HepG2 (cell line): Measurements from ENCODE around the gene GOLGB1. TPM values are rescaled to one million over a fixed set of nuclear protein-coding genes. Genes with fewer than 3 reads are reported as not detected.
A peak's percentile ranks its signal among the peaks of the same experiment; 100 is the strongest.

Experiments used
- ARID3A ChIP-seq: IDR thresholded peaks from 2 replicates; pipeline ENCODE4 v1.6.1; 2012; ENCODE audit warnings: low read depth, low read length, improper control_type of control experiment
- CEBPG ChIP-seq: IDR thresholded peaks from 2 replicates; pipeline ENCODE4 v1.6.1; 2016
- CHCHD3 ChIP-seq: sonication (generic); formaldehyde crosslinking; IDR thresholded peaks from 2 replicates; pipeline ENCODE4 v1.8.0; 2022; ENCODE audit warnings: mild to moderate bottlenecking, missing genetic modification reagents, moderate library complexity
- ELK4 ChIP-seq: sonication (generic); formaldehyde crosslinking; IDR thresholded peaks from 2 replicates; pipeline ENCODE4 v1.9.0; 2021; ENCODE audit warnings: missing genetic modification reagents, borderline replicate concordance
- GRHL1 ChIP-seq: sonication (generic); formaldehyde crosslinking; conservative IDR thresholded peaks from 2 replicates; pipeline ENCODE4 v1.8.0; 2022; ENCODE audit warnings: missing genetic modification reagents
- HES4 ChIP-seq: sonication (generic); formaldehyde crosslinking; IDR thresholded peaks from 2 replicates; pipeline ENCODE4 v1.9.0; 2021; ENCODE audit warnings: mild to moderate bottlenecking, missing genetic modification reagents, borderline replicate concordance
- HMGXB3 ChIP-seq: sonication (generic); formaldehyde crosslinking; IDR thresholded peaks from 2 replicates; pipeline ENCODE4 v1.4.0; 2020; ENCODE audit warnings: missing genetic modification reagents, borderline replicate concordance
- HNRNPH1 ChIP-seq: fragments of 200-400 bp; formaldehyde crosslinking; optimal IDR thresholded peaks from 2 replicates; pipeline ENCODE3; 2017; ENCODE audit warnings: mild to moderate bottlenecking, low read depth, low read length
- KAT2B ChIP-seq: fragments of 150-350 bp; IDR thresholded peaks from 2 replicates; pipeline ENCODE4 v1.6.1; 2014; ENCODE audit warnings: low read depth, low read length, borderline replicate concordance
- KLF16 ChIP-seq, 2 experiments: sonication (generic) in 1 of 2; formaldehyde crosslinking in 1 of 2; IDR thresholded peaks; 2 replicates each; pipeline versions ENCODE4 v1.6.1 to v1.8.0; 2016 to 2023; ENCODE audit warnings: missing genetic modification reagents in 2 of 2, missing compliant biosample characterization in 1 of 2
- NCOR1 ChIP-seq: fragments of 200-600 bp; sonication (generic); IDR thresholded peaks from 2 replicates; pipeline ENCODE4 v1.7.0; 2017; ENCODE audit warnings: antibody characterized with exemption, low read length, borderline replicate concordance
- NFKBIZ ChIP-seq: IDR thresholded peaks from 2 replicates; pipeline ENCODE4 v1.6.1; 2018; ENCODE audit warnings: missing genetic modification reagents, missing compliant biosample characterization
- TOE1 ChIP-seq: sonication (generic); formaldehyde crosslinking; IDR thresholded peaks from 2 replicates; pipeline ENCODE4 v1.4.0; 2020; ENCODE audit warnings: mild to moderate bottlenecking, missing genetic modification reagents
- ZBTB14 ChIP-seq: sonication (generic); formaldehyde crosslinking; IDR thresholded peaks from 2 replicates; pipeline ENCODE4 v1.4.0; 2020; ENCODE audit warnings: missing genetic modification reagents
- ZC3H13 ChIP-seq: sonication (generic); formaldehyde crosslinking; IDR thresholded peaks from 2 replicates; pipeline ENCODE4 v1.8.1; 2023; ENCODE audit warnings: mild to moderate bottlenecking, missing genetic modification reagents, moderate library complexity
- ZNF607 ChIP-seq: sonication (generic); formaldehyde crosslinking; IDR thresholded peaks from 2 replicates; pipeline ENCODE4 v1.5.1; 2020; ENCODE audit warnings: missing genetic modification reagents, mild to moderate bottlenecking, borderline replicate concordance
- ZNF747 ChIP-seq: sonication (generic); formaldehyde crosslinking; IDR thresholded peaks from 2 replicates; pipeline ENCODE4 v1.8.1; 2023; ENCODE audit warnings: missing genetic modification reagents, mild to moderate bottlenecking, borderline replicate concordance
- ZNF766 ChIP-seq: sonication (generic); formaldehyde crosslinking; IDR thresholded peaks from 2 replicates; pipeline ENCODE4 v1.5.0; 2020; ENCODE audit warnings: missing genetic modification reagents, borderline replicate concordance
- polyA plus RNA-seq, 8 experiments: library from polyadenylated mRNA; depleted of rRNA in 3 of 8; stranded (reverse) in 7 of 8; unstranded in 1 of 8; fragments of >200 nt; fragmentation: Illumina TruSeq in 4 of 8; extraction: Trizol in 4 of 8; gene quantifications; 2 replicates each; pipeline versions ENCODE4 v1.2.1 to v1.2.3, GENCODE V29; 2011 to 2016; ENCODE audit warnings: low read depth in 4 of 8, missing spikeins in 1 of 8, mixed read lengths in 1 of 8; ENCODE audit not compliant: insufficient read depth in 1 of 8
- total RNA-seq, 5 experiments: library from RNA; depleted of rRNA; stranded (reverse); fragments of >200 nt; fragmentation: Illumina TruSeq; extraction: Trizol; gene quantifications; 2 replicates each; pipeline ENCODE4 v1.2.3, GENCODE V29; 2016; ENCODE audit warnings: low read depth in 1 of 5

The GOLGB1 gene
- total and polyA plus RNA-seq, 2 of the 13 experiments (the other 11 are each of a cell fraction or from before 2014, with no cell fraction given) = 13.1 to 39.5 TPM

- peak; percentile 60 for TF ChIP-seq ARID3A
- TF ChIP-seq HNRNPH1 = no peak
- TF ChIP-seq CEBPG (CRISPR knock-in tag) = 0 out of 2 replicates have a peak, but pooled peaks have one; percentile 8
- TF ChIP-seq HMGXB3 (CRISPR knock-in tag) = peak; percentile 98
- TF ChIP-seq NFKBIZ = 0 out of 2 replicates have a peak, but pooled peaks have one; percentile 23
- TF ChIP-seq CHCHD3 = 0 out of 2 replicates have a peak, but pooled peaks have one; percentile 18
- no peak for TF ChIP-seq NCOR1
- 0 out of 2 replicates have a peak, but pooled peaks have one; percentile 4 for TF ChIP-seq HES4 (CRISPR knock-in tag)
- peak; percentile 93 for TF ChIP-seq ZNF607 (CRISPR knock-in tag)
- TF ChIP-seq GRHL1 = no peak
- TF ChIP-seq TOE1 (CRISPR knock-in tag) = no peak
- TF ChIP-seq ZC3H13 = no peak
- no peak for TF ChIP-seq KAT2B
- TF ChIP-seq ZBTB14 = no peak
- TF ChIP-seq ZNF766 (CRISPR knock-in tag) = 0 out of 2 replicates have a peak, but pooled peaks have one; percentile 67
- TF ChIP-seq ELK4 (CRISPR knock-in tag) = no peak
- TF ChIP-seq ZNF747 (CRISPR knock-in tag) = no peak
- peak in 1 of 2 experiments; percentile 97; a peak in 2 of 4 replicates for TF ChIP-seq KLF16 (CRISPR knock-in tag; IDR thresholded peaks at IDR 0.05)
These were observed at the start of gene GOLGB1 (continued) for GRCh38 chr3:121749276-121750086.
